ENCODE results near the gene LOXL3. TPM values are rescaled to one million over a fixed set of nuclear protein-coding genes. Genes with fewer than 3 reads are reported as not detected.

Gene LOXL3
- total RNA-seq, 2 donors from 2014 or later, result 3.2 to 3.9 TPM

DNA sequence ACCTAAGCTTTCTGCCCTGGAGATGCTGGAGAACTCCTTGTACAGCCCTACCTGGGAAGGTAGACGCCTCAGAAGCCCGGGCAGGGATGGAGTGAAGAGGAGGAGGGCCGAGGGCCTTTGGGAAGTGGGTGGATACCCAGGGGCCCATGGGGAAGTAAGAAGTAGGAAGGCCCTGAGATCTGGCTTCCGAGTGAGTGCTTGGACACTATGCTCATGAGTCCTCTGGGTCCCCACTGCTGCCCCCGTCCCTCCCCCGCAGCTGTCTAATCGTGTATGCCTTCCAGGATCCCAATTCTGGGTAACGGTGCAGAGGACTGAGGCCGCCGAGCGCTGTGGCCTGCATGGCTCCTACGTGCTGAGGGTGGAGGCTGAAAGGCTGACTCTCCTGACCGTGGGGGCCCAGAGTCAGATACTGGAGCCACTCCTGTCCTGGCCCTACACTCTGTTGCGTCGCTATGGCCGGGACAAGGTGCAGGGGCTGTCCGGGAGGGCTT is 1.9 kb upstream of the LOXL3 start:
- TF ChIP-seq, protein P1, sequence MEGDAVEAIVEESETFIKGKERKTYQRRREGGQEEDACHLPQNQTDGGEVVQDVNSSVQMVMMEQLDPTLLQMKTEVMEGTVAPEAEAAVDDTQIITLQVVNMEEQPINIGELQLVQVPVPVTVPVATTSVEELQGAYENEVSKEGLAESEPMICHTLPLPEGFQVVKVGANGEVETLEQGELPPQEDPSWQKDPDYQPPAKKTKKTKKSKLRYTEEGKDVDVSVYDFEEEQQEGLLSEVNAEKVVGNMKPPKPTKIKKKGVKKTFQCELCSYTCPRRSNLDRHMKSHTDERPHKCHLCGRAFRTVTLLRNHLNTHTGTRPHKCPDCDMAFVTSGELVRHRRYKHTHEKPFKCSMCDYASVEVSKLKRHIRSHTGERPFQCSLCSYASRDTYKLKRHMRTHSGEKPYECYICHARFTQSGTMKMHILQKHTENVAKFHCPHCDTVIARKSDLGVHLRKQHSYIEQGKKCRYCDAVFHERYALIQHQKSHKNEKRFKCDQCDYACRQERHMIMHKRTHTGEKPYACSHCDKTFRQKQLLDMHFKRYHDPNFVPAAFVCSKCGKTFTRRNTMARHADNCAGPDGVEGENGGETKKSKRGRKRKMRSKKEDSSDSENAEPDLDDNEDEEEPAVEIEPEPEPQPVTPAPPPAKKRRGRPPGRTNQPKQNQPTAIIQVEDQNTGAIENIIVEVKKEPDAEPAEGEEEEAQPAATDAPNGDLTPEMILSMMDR (IDR thresholded peaks at IDR 0.05), result no peak
- Histone ChIP-seq H3K36me3 (no peaks in the 10 kb centered on the region), H3K4me1 (peaks cover 0 to 17% of the 10 kb centered on the region in 2 donors), H3K4me3 (peak overlapping the region; percentile 68 to 71), H3K9me3 (no peaks in the 10 kb centered on the region), H3K27ac (peak overlapping the region in 1 of 2 donors; percentile 89), H3K27me3 (no peaks in the 10 kb centered on the region)
- DNase-seq (ENCODE audit: low spot score), result no peak

DNA sequence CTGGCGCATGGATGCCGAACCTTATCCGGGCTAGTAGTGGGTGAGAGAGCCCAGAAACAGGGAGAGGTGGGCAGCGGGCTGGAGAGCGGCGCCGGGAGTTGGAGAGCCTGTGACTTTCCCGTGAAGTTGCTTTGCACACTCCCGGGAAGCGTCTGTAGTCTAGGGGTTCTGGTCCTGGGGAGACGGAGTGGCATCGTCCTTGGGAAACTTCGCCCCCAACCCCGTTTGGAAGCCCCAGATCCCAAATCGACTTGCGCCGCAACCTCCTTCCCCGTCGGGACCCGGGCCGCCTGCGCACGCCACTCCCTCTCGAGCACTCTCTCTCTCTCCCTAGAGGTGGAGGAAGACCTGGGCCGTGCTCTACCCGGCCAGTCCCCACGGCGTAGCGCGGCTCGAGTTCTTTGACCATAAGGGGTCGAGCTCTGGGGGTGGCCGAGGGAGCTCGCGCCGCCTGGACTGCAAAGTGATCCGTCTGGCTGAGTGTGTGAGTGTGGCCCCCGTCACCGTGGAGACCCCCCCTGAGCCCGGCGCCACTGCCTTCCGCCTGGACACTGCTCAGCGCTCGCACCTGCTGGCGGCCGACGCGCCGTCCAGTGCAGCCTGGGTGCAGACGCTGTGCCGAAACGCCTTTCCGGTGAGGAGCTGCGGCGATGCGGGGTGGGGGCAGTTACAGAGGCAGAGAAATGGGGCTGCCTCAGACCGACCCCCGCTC is 1.2 kb upstream of the LOXL3 start:
- H3K4me3 ChIP-seq, result peak overlapping the region; percentile 68 to 71

DNA sequence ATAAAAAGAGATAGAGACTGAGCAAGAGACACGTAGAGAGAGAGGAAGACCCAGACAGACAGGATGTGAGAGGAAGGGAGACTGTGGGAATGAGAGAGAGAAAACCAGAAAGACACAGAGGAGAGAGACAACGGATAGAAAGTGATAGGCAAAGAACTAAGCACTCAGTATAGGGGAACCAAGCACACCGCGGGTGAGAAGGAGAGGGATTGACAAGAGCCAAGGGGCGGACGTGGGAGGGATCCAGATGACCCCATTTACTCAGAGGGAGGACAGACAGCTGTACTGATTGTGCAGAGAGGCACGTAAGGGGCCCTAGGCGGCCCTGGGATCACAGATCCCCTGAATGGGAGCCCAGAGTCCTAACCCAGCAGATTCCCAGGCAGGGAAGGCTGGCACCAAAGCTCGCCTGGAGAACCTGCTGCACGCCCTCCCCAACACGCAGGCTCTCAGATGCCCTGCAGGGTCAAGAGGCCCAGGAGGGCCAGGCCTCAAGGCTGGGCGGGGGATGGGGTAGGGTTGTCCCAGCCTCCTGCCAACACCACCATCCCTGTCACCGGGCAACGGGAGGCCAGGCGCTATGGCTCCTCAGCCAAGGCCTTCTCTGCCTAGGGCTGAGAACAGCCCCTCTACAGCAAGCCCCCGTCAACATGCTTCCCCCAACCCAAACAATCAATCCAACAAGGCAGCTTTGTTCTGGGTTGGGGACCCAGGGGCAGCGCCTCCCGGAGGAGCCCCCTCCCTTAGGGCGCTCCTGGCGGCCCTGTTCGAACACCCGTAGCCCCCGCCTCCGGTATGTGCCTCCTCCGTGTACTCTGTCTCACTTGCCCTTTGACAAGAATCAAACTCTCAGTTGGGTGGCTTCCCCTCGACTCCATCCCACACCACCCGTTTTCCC is 579 bp downstream of the LOXL3 start:
- TF ChIP-seq, protein P1 (IDR thresholded peaks at IDR 0.05), result no peak
- no peak for DNase-seq (ENCODE audit: low spot score)
- H3K27ac ChIP-seq, result peak overlapping the region; percentile 85 to 89

More for the DNA sequence above, 1.2 kb upstream of the LOXL3 start:
- TF ChIP-seq, protein P1 (IDR thresholded peaks at IDR 0.05), result no peak
- H3K27ac ChIP-seq, result peak overlapping the region; percentile 85 to 89
- peaks cover 0 to 17% of the 10 kb centered on the region in 2 donors for H3K4me1 ChIP-seq
- no peaks in the 10 kb centered on the region for H3K36me3 ChIP-seq
- no peaks in the 10 kb centered on the region for H3K9me3 ChIP-seq
- H3K27me3 ChIP-seq, result no peaks in the 10 kb centered on the region
- no peak for DNase-seq (ENCODE audit: low spot score)

DNA sequence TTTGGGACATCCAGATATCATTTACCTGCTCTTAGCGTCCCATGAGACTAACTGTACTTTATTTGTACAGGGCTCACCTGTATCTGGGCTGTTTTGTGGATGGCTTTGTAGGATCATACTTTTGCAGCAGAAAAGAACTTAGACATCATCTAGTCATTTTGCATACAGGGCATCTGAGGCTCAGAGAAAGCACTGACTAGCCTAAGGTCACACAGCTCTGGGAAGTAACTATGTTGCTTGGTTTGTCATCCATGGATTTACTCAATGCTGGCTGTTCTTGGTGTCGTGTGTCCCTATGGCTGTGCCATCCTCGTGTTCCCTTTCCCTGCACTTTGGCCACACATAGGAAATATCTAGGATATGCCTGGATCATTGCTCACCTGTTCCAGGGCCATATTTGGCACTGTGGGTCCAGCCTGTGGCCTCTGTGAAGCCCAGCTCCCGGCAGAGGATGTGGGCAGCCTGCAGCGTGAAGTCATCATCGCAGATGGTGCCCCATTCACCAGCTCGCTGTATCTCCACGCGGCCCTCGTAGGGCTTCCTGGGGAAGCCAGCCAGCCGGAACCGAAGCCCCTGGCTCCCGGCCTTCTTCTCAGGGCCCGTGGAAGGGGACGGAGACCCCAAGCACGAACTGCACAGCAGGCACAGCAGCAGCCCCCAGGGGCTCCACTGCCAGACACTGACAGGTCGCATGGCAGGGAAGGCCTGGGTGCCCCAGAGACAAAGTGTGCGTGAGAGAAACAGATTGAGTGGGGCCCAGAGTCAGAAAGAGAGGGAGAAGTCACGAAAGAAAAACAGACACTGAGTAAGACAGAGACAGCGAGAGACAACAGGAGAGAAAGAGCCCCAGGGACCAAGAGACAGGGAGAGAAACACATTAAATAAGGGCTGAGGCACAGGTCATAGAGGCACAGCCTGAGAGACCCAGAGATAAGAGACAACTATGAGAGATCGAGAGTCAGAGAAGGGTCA is 1.5 kb downstream of the LOXL3 start:
- Histone ChIP-seq H3K36me3 (no peaks in the 10 kb centered on the region), H3K27me3 (no peaks in the 10 kb centered on the region), H3K27ac (no peak overlapping the region), H3K9me3 (no peaks in the 10 kb centered on the region), H3K4me3 (peak overlapping the region; percentile 68 to 71), H3K4me1 (peaks cover 0 to 34% of the 10 kb centered on the region in 2 donors)
- TF ChIP-seq, protein P1 (IDR thresholded peaks at IDR 0.05), result no peak
- no peak for DNase-seq (ENCODE audit: low spot score)

More for the DNA sequence above, 579 bp downstream of the LOXL3 start:
- Histone ChIP-seq H3K4me3 (peak overlapping the region; percentile 68 to 71), H3K9me3 (no peaks in the 10 kb centered on the region), H3K27me3 (no peaks in the 10 kb centered on the region), H3K36me3 (no peaks in the 10 kb centered on the region), H3K4me1 (peaks cover 0 to 33% of the 10 kb centered on the region in 2 donors)

DNA sequence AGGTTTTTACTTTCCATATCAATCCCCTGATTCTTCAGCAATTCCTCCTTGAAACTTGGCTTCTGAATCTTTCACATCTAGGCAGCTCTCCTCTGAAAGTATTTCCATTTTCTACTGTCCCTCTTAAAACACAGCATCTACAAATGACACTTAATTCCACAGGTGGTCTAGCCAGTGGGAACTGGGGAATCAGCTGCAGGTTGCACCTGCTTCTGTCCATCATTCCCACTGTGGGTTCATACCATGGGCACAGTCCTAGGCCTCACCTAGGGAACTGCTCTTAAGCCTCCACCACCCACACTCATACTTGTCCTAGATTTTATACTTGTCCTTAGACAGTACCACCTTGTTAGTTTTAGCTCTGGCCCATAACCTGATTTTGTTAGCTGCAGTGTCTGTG is 2.2 kb downstream of the LOXL3 start:
- H3K27me3 ChIP-seq, result no peaks in the 10 kb centered on the region
- DNase-seq (ENCODE audit: low spot score), result no peak
- H3K36me3 ChIP-seq, result no peaks in the 10 kb centered on the region
- peaks cover 0 to 34% of the 10 kb centered on the region in 2 donors for H3K4me1 ChIP-seq
- no peak overlapping the region for H3K27ac ChIP-seq
- no peaks in the 10 kb centered on the region for H3K9me3 ChIP-seq
- TF ChIP-seq, protein P1 (IDR thresholded peaks at IDR 0.05), result no peak
- H3K4me3 ChIP-seq, result no peak overlapping the region
